ENCODE data around the gene AAK1.
"Not testable (repeated sequence)": the region's sequence is repeated elsewhere in the genome, so short reads cannot be mapped to it uniquely, and the experiment has no call there.

The AAK1 gene

DNA sequence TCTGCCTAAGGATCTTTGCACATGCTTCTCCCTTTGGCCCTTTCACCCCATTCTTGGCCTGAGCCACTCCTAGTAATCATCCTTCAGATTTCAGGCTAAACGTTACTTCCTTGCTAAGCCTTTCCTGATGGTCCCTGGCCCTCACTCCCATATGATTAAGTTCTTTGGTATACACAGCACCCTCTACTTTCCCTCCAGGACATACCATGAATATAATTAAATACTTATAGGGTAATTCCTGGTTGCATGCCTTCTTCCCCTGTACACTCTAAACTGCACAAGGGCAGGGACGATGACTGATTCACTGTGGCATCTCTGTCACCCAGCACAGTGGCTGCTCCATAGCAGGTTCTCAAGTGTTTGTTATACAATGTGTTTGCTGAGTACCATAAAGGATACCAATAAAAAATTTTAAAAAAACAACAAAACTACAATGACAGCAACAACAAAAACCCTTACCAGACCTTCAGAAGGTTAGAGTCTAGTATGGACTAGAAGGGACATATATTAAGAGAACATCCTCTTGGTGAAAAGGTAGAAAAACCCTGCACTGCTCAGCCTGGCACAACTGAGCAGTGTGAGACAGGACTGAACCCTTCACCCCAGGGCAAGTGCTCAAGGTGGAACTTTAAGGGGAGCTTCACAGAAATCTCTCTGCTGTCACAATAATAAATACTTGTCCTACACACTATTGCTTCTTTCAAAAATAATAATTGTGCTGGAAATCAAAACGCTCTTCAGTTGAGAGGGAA lies 76.2 kb downstream of the AAK1 start:
- DNase-seq, result no peak

DNA sequence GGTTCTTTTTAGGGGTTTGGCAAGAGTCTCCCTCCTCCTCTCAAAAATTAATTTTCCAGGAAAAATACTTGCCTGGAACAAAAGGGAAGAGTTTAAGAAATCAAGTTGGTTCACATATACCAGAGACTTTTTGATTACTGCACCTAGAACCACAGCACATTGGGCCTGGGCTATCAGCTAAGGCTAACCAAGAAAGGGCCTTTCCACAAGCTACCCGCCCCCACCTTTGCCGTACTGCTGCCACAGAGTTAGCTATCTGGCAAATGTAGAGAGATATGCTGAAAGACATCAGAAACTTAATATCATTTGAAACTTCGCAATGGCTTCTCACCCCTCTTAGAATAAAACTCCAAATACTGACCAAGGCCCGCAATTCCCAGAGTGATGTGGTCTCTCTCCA lies 76.9 kb downstream of the AAK1 start:
- no peak for DNase-seq

DNA sequence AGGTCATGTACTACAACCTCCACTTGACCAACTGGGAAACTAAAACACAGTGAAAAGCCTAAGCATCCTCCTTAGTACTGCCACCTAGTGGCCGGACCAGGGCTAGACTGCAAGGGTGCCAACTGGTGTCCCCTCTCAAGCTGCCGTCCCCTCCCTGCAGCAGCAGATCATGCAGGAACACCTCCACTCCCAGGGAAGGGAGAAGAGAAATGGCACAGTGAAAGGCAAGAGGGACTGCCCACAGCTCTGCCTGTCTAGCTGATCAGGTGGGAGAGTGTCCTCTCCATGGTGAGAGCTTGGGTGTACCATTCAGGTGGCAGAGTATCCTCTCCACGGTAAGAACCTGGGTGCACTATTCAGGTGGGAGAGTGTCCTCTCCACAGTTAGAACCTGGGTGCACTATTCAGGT lies 78.1 kb downstream of the AAK1 start:
- peak in 1 of 2 donors; percentile 28 for DNase-seq

DNA sequence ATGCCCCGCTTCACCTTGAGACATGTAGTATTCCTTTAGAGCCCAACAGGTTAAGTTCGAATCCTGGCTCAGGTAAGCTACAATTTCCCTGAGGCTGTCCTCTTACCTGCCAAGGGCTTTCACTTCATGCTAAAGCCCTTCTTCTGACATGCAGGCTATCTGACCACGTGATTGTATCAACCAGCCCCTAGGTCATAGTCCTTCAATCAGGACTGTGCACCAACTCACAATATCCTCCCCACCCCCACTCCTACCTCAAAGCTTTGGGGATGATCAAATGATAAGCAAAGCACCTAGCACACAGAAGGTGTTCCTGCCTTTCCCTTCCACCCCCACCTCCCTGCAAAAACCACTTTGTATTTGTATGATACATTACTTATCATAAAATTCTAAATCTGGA lies 78.9 kb downstream of the AAK1 start:
- DNase-seq, result no peak

GRCh38 chr2:69563021-69563420 lies 80.5 kb downstream of the AAK1 start:
- no peak for DNase-seq

GRCh38 chr2:69561101-69561500 lies 82.4 kb downstream of the AAK1 start:
- no peak for DNase-seq

GRCh38 chr2:69560147-69560482 lies 83.4 kb downstream of the AAK1 start:
- DNase-seq, result no peak

DNA sequence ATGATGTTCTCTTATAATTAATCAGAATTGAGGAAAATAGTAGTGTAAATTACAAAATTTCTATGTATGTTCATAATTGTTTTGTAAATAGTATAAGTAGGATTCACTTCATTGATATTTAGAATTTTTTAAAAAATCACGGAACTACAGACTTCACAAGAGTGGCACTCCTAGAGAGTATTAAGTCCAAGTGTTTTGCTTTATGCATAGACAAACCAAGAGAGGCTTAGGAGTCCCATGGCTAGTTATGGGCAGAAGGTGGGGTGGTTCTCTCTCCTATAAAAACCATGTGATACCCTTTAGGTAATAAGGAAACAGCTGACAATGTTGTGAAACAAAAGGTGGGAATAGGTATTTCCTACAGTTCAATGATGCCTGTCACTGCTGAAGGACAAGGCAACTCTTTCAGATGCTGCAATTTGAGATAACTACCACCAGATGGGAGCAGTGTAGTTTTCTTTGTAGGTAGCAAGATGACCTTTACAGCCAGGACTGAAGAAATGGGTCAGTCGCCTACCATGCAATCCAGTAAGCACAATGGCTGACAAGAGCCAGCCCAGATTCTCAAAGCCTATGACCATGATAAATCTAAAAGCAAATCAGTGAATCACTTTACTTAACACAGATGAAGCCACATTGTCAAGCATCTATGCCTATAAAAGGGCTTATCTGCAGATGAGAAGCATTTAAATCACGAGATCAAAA lies 83.9 kb downstream of the AAK1 start:
- no peak for DNase-seq

DNA sequence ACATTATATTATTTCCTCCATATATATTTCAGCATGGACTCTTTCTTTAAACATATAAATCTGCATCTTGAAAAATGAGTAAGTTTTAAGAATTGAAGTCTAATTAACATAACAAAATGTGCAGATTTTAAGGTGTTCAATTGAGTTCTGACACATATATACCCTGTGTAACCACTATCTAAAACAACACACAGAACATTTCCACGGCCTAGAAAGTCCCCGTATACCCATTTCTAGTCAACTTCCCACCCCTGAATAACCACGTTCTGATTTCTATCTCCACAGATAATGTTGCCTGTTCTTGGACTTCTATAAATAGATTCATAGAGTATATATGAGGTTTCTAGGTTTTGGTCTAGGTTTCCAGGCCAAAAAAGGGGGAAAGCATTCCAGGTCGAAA lies 87.5 kb downstream of the AAK1 start:
- no peak for DNase-seq

- DNase-seq, result peak in 1 of 2 donors; percentile 89
These were observed 88.6 kb downstream of the AAK1 start for GRCh38 chr2:69554981-69555380.

GRCh38 chr2:69554568-69554967 lies 89.0 kb downstream of the AAK1 start:
- DNase-seq, result no peak

GRCh38 chr2:69553991-69554390 lies 89.5 kb downstream of the AAK1 start:
- no peak for DNase-seq

DNA sequence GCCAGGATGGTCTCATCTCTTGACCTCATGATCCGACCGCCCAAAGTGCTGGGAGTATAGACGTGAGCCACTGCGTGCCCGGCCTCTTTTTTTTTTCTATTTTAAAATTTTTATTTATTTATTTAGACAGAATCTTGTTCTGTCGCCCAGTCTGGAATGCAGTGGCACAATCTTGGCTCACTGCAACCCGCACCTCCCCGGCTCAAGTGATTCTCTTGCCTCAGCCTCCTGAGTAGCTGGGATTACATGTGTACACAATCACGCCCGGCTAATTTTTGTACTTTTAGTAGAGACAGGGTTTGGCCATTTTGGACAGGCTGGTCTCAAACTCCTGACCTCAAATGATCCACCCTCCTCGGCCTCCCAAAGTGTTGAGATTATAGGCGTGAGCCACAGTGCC lies 93.0 kb downstream of the AAK1 start:
- not testable (repeated sequence) for DNase-seq

GRCh38 chr2:69549421-69549820 lies 94.1 kb downstream of the AAK1 start:
- DNase-seq, result no peak

GRCh38 chr2:69547984-69548715 lies 95.4 kb downstream of the AAK1 start:
- DNase-seq, result no peak

GRCh38 chr2:69546646-69547045 lies 96.9 kb downstream of the AAK1 start:
- DNase-seq, result no peak

GRCh38 chr2:69545477-69545932 lies 98.0 kb downstream of the AAK1 start:
- no peak for DNase-seq

DNA sequence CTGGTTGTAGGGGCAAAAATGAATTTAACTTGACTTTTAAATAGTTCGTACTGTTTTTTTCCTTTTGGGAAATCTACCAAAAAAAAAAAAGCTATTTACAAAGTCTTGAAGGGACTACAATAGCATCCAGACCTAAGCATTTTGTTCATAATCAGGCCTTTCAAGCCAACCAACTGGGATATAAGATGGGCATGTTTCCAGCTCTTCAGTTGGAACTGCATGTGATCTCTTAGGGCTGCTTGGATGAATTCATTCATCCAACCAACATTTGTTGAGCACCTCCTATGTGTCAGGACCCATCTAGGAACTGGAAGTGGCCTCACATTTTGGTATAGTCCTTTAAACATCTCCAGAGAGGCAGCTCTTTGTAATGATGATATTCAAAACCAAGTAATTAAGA lies 98.6 kb downstream of the AAK1 start:
- no peak for DNase-seq

GRCh38 chr2:69539549-69539908 lies 104.0 kb downstream of the AAK1 start:
- DNase-seq, result no peak

- DNase-seq, result no peak
These were observed 104.5 kb downstream of the AAK1 start for GRCh38 chr2:69538872-69539548.

DNA sequence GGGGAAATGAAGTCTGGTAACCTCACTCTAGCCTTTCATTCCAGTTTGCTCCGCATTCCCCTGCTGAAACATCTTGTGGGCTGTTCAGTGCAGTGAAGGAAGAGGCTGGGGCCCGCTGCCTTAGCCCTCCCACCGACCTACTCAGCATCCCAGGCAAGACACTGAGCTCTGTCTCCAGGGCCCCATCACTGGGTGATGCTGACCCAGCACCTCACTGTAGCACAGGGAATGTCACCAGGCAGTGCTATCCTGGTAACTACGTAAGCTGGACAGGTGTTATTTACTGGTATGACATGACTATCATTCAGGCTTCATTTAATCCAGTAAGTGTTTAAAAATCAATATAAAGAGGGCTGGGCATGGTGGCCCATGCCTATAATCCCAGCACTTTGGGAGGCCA lies 105.3 kb downstream of the AAK1 start:
- no peak for DNase-seq

DNA sequence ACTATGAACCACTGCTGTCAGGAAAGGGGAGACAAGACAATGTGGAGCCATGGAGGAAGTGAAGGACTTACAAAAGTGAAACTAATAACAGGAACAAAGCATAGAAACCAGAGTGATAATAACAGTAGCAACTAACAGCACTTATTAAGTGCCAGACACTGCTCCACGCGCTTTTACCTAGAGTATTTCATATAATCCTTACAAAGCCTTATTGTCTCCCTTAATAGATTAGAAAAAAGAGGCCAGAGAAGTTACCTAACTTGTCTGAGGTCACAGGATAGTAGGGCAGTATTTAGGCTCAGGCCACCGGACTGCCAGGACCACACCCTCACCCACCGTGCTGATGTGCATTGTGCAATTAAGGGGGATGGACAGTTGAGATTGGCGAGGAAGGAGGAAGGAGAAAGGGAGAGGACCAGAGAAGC lies 107.7 kb downstream of the AAK1 start:
- DNase-seq, result no peak

DNA sequence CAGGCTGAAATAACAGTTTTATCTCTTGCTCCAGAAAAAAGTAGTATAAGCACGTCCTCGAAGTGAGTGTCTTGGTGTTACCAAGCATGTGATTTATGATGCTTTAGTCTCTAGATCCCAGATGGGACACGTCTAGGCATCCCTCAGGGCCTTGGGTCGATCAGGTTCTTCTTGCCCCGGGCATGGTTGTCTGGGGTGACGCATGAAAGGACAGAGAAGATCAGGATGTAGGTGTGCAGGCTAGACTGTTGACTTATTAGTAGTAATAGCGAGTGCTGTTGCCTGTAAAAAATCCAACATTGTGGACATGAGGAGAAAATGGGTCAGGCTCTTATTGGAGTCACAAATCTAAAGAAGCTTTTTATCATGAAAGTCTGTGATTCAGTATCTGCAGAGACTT lies 112.4 kb downstream of the AAK1 start:
- no peak for DNase-seq

Measured in bone marrow (tissue), 2 donors.